HepG2 (cell line): ENCODE data around the gene TMEM156. TPM values are rescaled to one million over a fixed set of nuclear protein-coding genes. Genes with fewer than 3 reads are reported as not detected.

ENCODE experiments used
- ATAC-seq: fragments of 200-7000 bp; cut with Tn5 transposase; 3 replicates; pipeline ENCODE4 v1.9.1; 2020; ENCODE audit warnings: mild to moderate bottlenecking, moderate library complexity
- BruUV-seq: library from RNA; stranded (reverse); fragments of 400-500 nt; replicated peaks from 2 replicates; lab custom pipeline; 2021; lab: Mats Ljungman, UMichigan
- CTCF ChIA-PET: fragments of 300-600 bp; formaldehyde crosslinking; extraction: SDS; loops from one replicate; lab custom pipeline; 2021; ENCODE audit warnings: low total read pairs, inconsistent platforms, low intra/inter-chr PET ratio; lab: Yijun Ruan, JAX
- POLR2A ChIA-PET: fragments of 350-600 bp; sonication (Branson Sonifier 250); formaldehyde crosslinking; loops from one replicate; lab custom pipeline; 2020; ENCODE audit warnings: antibody characterized with exemption, inconsistent platforms; lab: Yijun Ruan, JAX
- DNase-seq: peaks from one replicate; pipeline ENCODE4 v3.0.0-alpha.2; 2015; ENCODE audit warnings: low spot score
- FAIRE-seq: peaks from 3 replicates; lab custom pipeline; 2011; peaks lifted over from hg19 to GRCh38; lab: Jason Lieb, UNC
- H2AFZ ChIP-seq: one replicate; pipeline ENCODE4 v1.6.1; 2011; ENCODE audit warnings: low read length, inconsistent platforms
- H3K27ac ChIP-seq: fragments of 300-600 bp; 3 replicates; pipeline ENCODE4 v1.8.0; 2011; ENCODE audit warnings: mixed run types, mild to moderate bottlenecking, mixed read lengths, low read length, inconsistent platforms; ENCODE audit not compliant: insufficient read depth; ENCODE audit errors: extremely low read length
- H3K27me3 ChIP-seq, 2 experiments: fragments of 200-600 bp in 1 of 2; 2 replicates in 1 of 2; 3 replicates in 1 of 2; pipeline versions ENCODE4 v1.6.0 to v1.8.0; 2011; ENCODE audit warnings: low read length in 2 of 2, mild to moderate bottlenecking in 2 of 2, moderate library complexity in 2 of 2, inconsistent platforms in 1 of 2; ENCODE audit not compliant: insufficient read depth in 2 of 2, control insufficient read depth in 1 of 2
- H3K36me3 ChIP-seq, 2 experiments: fragments of 200-600 bp in 1 of 2; replicated peaks in 1 of 2; 2 replicates in 1 of 2; 3 replicates in 1 of 2; pipeline versions ENCODE4 v1.5.1 to v1.8.0; 2011; ENCODE audit warnings: low read length in 2 of 2, inconsistent platforms in 1 of 2; ENCODE audit not compliant: insufficient read depth in 2 of 2, control insufficient read depth in 1 of 2
- H3K4me1 ChIP-seq: 2 replicates; pipeline ENCODE4 v1.5.1; 2012; ENCODE audit warnings: low read length, inconsistent platforms; ENCODE audit not compliant: insufficient read depth
- H3K4me2 ChIP-seq: 2 replicates; pipeline ENCODE4 v1.6.0; 2011; ENCODE audit warnings: low read depth, low read length, inconsistent platforms
- H3K4me3 ChIP-seq, 3 experiments: fragments of 200-600 bp in 1 of 3; sonication (generic), shearing (Covaris generic) in 1 of 3; replicated peaks in 1 of 3; 2 replicates each; pipeline ENCODE4 v1.5.1; 2011 to 2016; ENCODE audit warnings: low read length in 3 of 3, inconsistent platforms in 2 of 3, low read depth in 2 of 3, mild to moderate bottlenecking in 2 of 3, control low read depth in 1 of 3, mixed read lengths in 1 of 3; ENCODE audit not compliant: insufficient read depth in 1 of 3
- H3K79me2 ChIP-seq: one replicate; pipeline ENCODE4 v1.6.1; 2011; ENCODE audit warnings: low read length, inconsistent platforms; ENCODE audit not compliant: insufficient read depth
- H3K9ac ChIP-seq: 2 replicates; pipeline ENCODE4 v1.6.0; 2011; ENCODE audit warnings: mild to moderate bottlenecking, low read depth, low read length, inconsistent platforms; ENCODE audit not compliant: insufficient read depth
- H3K9me3 ChIP-seq: 2 replicates; pipeline ENCODE4 v1.5.1; 2012; ENCODE audit warnings: mild to moderate bottlenecking, low read length
- H4K20me1 ChIP-seq: 2 replicates; pipeline ENCODE4 v1.6.0; 2011; ENCODE audit warnings: inconsistent platforms, mild to moderate bottlenecking, low read length, moderate library complexity; ENCODE audit not compliant: insufficient read depth
- EHMT2 ChIP-seq: fragments of 200-600 bp; sonication (generic); IDR thresholded peaks from 2 replicates; pipeline ENCODE4 v1.7.0; 2017; ENCODE audit warnings: antibody characterized with exemption, low read depth, low read length, borderline replicate concordance
- NFIC ChIP-seq: IDR thresholded peaks from 2 replicates; pipeline ENCODE4 v1.6.1; 2012; ENCODE audit warnings: mild to moderate bottlenecking, low read length, inconsistent platforms
- NR2F2 ChIP-seq: IDR thresholded peaks from 2 replicates; pipeline ENCODE4 v1.6.1; 2012; ENCODE audit warnings: low read depth, inconsistent platforms, borderline replicate concordance
- PAX8 ChIP-seq: sonication (generic); formaldehyde crosslinking; IDR thresholded peaks from 2 replicates; pipeline ENCODE4 v1.8.0; 2022; ENCODE audit warnings: mild to moderate bottlenecking, missing genetic modification reagents, borderline replicate concordance
- SMYD3 ChIP-seq: sonication (generic); formaldehyde crosslinking; IDR thresholded peaks from 2 replicates; pipeline ENCODE4 v1.8.1; 2023; ENCODE audit warnings: mild to moderate bottlenecking, missing genetic modification reagents
- SNAPC4 ChIP-seq: sonication (generic); formaldehyde crosslinking; IDR thresholded peaks from 2 replicates; pipeline ENCODE4 v1.4.0; 2020; ENCODE audit warnings: mild to moderate bottlenecking, missing genetic modification reagents
- ZBTB49 ChIP-seq: sonication (generic); formaldehyde crosslinking; IDR thresholded peaks from 2 replicates; pipeline ENCODE4 v1.4.0; 2020; ENCODE audit warnings: missing genetic modification reagents, borderline replicate concordance
- ZNF251 ChIP-seq: sonication (generic); formaldehyde crosslinking; IDR thresholded peaks from 2 replicates; pipeline ENCODE4 v1.9.0; 2021; ENCODE audit warnings: mild to moderate bottlenecking, missing genetic modification reagents
- ZNF740 ChIP-seq: sonication (generic); formaldehyde crosslinking; IDR thresholded peaks from 2 replicates; pipeline ENCODE4 v1.4.0; 2020; ENCODE audit warnings: missing genetic modification reagents
- WGBS: methylation state at CpG from one replicate; pipeline ENCODE4 v1.1.6; 2017; ENCODE audit warnings: low lambda C conversion rate; 5-methylcytosine and 5-hydroxymethylcytosine counted together
- in situ Hi-C: cut with HindIII; loops from 2 replicates; pipeline ENCODE4 v1.10.0; 2017; ENCODE audit warnings: low pct_unique_long_range_greater_than_20kb; ENCODE audit not compliant: extremely low pct_ligation_motif_present
- intact Hi-C: fragments of 100-400 bp; cut with micrococcal nuclease; formaldehyde crosslinking; loops from one replicate; pipeline ENCODE4 v1.10.0; 2022; ENCODE audit not compliant: unreplicated experiment
- polyA plus RNA-seq, 8 experiments: library from polyadenylated mRNA; depleted of rRNA in 3 of 8; stranded (reverse) in 7 of 8; unstranded in 1 of 8; fragments of >200 nt; fragmentation: Illumina TruSeq in 4 of 8; extraction: Trizol in 4 of 8; gene quantifications; 2 replicates each; pipeline versions ENCODE4 v1.2.1 to v1.2.3, GENCODE V29; 2011 to 2016; ENCODE audit warnings: low read depth in 4 of 8, missing spikeins in 1 of 8, mixed read lengths in 1 of 8; ENCODE audit not compliant: insufficient read depth in 1 of 8
- total RNA-seq, 5 experiments: library from RNA; depleted of rRNA; stranded (reverse); fragments of >200 nt; fragmentation: Illumina TruSeq; extraction: Trizol; gene quantifications; 2 replicates each; pipeline ENCODE4 v1.2.3, GENCODE V29; 2016; ENCODE audit warnings: low read depth in 1 of 5

TMEM156 gene
- total and polyA plus RNA-seq, 2 of the 13 experiments (the other 11 are each of a cell fraction or from before 2014, with no cell fraction given), result 1.6 TPM; not detected in 1

- Histone ChIP-seq H3K4me2 (no peak overlapping the region), H2AFZ (no peak overlapping the region), H3K79me2 (no peaks in the 10 kb centered on the region), H4K20me1 (no peaks in the 10 kb centered on the region), H3K4me1 (no peaks in the 10 kb centered on the region), H3K27ac (no peak overlapping the region), H3K27me3 (no peaks in the 10 kb centered on the region), H3K9me3 (peaks cover 10% of the 10 kb centered on the region), H3K36me3 (no peaks in the 10 kb centered on the region), H3K4me3 (no peak overlapping the region), H3K9ac (no peak overlapping the region)
- no TSS peak for BruUV-seq
- FAIRE-seq, result no peak
- POLR2A ChIA-PET, result no interaction called here
- TF ChIP-seq SMYD3 (CRISPR knock-in tag) (no peak), NR2F2 (no peak), EHMT2 (no peak), ZNF740 (CRISPR knock-in tag) (no peak), PAX8 (no peak), ZNF251 (CRISPR knock-in tag) (no peak), ZBTB49 (CRISPR knock-in tag) (no peak), NFIC (no peak), SNAPC4 (CRISPR knock-in tag) (no peak)
- in situ Hi-C loops (no loop called here), intact Hi-C loops (no loop called here)
- ATAC-seq, result no peak
- CTCF ChIA-PET, result no interaction called here
- no peak for DNase-seq
- 91% methylated on average over 2 of the region's 2 CpGs for WGBS
These were observed 36.6 kb downstream of the TMEM156 start for GRCh38 chr4:38995660-38996005.
